A549 (cell line): ENCODE data around the gene ZNF467. TPM values are rescaled to one million over a fixed set of nuclear protein-coding genes. Genes with fewer than 3 reads are reported as not detected.

Experiments used
- ATAC-seq, 2 experiments: fragments of 200-7000 bp in 1 of 2; fragments of >200 bp in 1 of 2; cut with Nextera tagmentation in 1 of 2; cut with Tn5 transposase in 1 of 2; 3 replicates each; pipeline versions ENCODE4 v1.8.0 to v1.9.1; 2018 to 2020; ENCODE audit warnings: mild to moderate bottlenecking in 1 of 2, moderate library complexity in 1 of 2
- CTCF ChIA-PET: fragments of 300-600 bp; sonication (Branson Sonifier 250); formaldehyde crosslinking; extraction: SDS; loops from one replicate; lab custom pipeline; 2021; ENCODE audit warnings: antibody characterized with exemption, inconsistent platforms; lab: Yijun Ruan, JAX
- POLR2A ChIA-PET: fragments of 350-600 bp; formaldehyde crosslinking; extraction: SDS; loops from one replicate; lab custom pipeline; 2021; ENCODE audit warnings: antibody characterized with exemption, inconsistent platforms; lab: Yijun Ruan, JAX
- DNase-seq, 2 experiments: peaks; one replicate each; pipeline versions ENCODE4 v3.0.0 to v3.0.0-alpha.2; 2011 to 2016; ENCODE audit warnings: low read depth in 1 of 2, low spot score in 1 of 2
- FAIRE-seq: peaks from 2 replicates; lab custom pipeline; 2011; peaks lifted over from hg19 to GRCh38; lab: Jason Lieb, UNC
- H3K27ac ChIP-seq, 2 experiments: fragments of >200 bp; sonication (Bioruptor Twin); formaldehyde crosslinking; 3 replicates each; pipeline ENCODE4 v1.5.1; 2016 to 2017
- H3K4me1 ChIP-seq: fragments of >200 bp; sonication (Bioruptor Twin); formaldehyde crosslinking; 3 replicates; pipeline ENCODE4 v1.6.1; 2016
- H3K4me2 ChIP-seq: fragments of >200 bp; sonication (Bioruptor Twin); formaldehyde crosslinking; 3 replicates; pipeline ENCODE4 v1.6.1; 2016
- H3K4me3 ChIP-seq: fragments of >200 bp; sonication (Bioruptor Twin); formaldehyde crosslinking; 3 replicates; pipeline ENCODE4 v1.5.1; 2016
- H3K9me3 ChIP-seq: fragments of >200 bp; sonication (Bioruptor Twin); formaldehyde crosslinking; 3 replicates; pipeline ENCODE4 v1.6.1; 2016
- CEBPB ChIP-seq, 2 experiments: fragments of >200 bp in 1 of 2; sonication (Bioruptor Twin) in 1 of 2; formaldehyde crosslinking in 1 of 2; IDR thresholded peaks; 2 replicates each; pipeline ENCODE4 v1.6.1; 2012 to 2016
- CHD2 ChIP-seq: fragments of 150-350 bp; IDR thresholded peaks from 2 replicates; pipeline ENCODE4 v1.6.1; 2014; ENCODE audit warnings: low read length; ENCODE audit not compliant: partially characterized antibody
- CHD4 ChIP-seq: fragments of 200-600 bp; sonication (generic); IDR thresholded peaks from 2 replicates; pipeline ENCODE4 v1.6.1; 2016; ENCODE audit warnings: antibody characterized with exemption, mild to moderate bottlenecking, borderline replicate concordance
- EHMT2 ChIP-seq: fragments of 200-600 bp; sonication (generic); IDR thresholded peaks from 2 replicates; pipeline ENCODE4 v1.6.1; 2016; ENCODE audit warnings: antibody characterized with exemption, low read depth, mild to moderate bottlenecking, moderate library complexity
- GATA3 ChIP-seq: IDR thresholded peaks from 2 replicates; pipeline ENCODE4 v1.6.1; 2012; ENCODE audit warnings: borderline replicate concordance
- HOXB13 ChIP-seq: fragments of 250-450 bp; sonication (Bioruptor Pico); IDR thresholded peaks from 2 replicates; pipeline ENCODE4 v1.5.0; 2020; ENCODE audit warnings: low read depth, mild to moderate bottlenecking, moderate library complexity
- JUN ChIP-seq, 2 experiments: fragments of >200 bp; sonication (Bioruptor Twin); formaldehyde crosslinking; IDR thresholded peaks; 2 replicates in 1 of 2; 3 replicates in 1 of 2; pipeline ENCODE4 v1.6.1; 2016 to 2017
- JUNB ChIP-seq: fragments of >200 bp; sonication (Bioruptor Twin); formaldehyde crosslinking; IDR thresholded peaks from 2 replicates; pipeline ENCODE4 v1.6.1; 2016
- MAZ ChIP-seq: fragments of 150-350 bp; IDR thresholded peaks from 2 replicates; pipeline ENCODE4 v1.6.1; 2014; ENCODE audit warnings: antibody characterized with exemption, low read depth, low read length, borderline replicate concordance
- MYC ChIP-seq: IDR thresholded peaks from 2 replicates; pipeline ENCODE4 v1.6.1; 2012; ENCODE audit warnings: mild to moderate bottlenecking, inconsistent platforms, low read length, improper control_type of control experiment, borderline replicate concordance
- NFE2L2 ChIP-seq: fragments of 150-350 bp; conservative IDR thresholded peaks from 2 replicates; pipeline ENCODE4 v1.6.1; 2014; ENCODE audit warnings: low read length
- PBX3 ChIP-seq: IDR thresholded peaks from 2 replicates; pipeline ENCODE4 v1.6.1; 2012
- POLR2A ChIP-seq: IDR thresholded peaks from 2 replicates; pipeline ENCODE4 v1.6.1; 2012; ENCODE audit warnings: mild to moderate bottlenecking, low read length
- POLR2AphosphoS2 ChIP-seq: conservative IDR thresholded peaks from 2 replicates; pipeline ENCODE4 v1.6.1; 2012; ENCODE audit warnings: low read length, improper control_type of control experiment, inconsistent platforms
- RNF2 ChIP-seq: fragments of 200-600 bp; sonication (generic); IDR thresholded peaks from 2 replicates; pipeline ENCODE4 v1.6.1; 2016; ENCODE audit warnings: low read depth, mild to moderate bottlenecking, antibody characterized with exemption, moderate library complexity, borderline replicate concordance
- TP53 ChIP-seq: fragments of 250-450 bp; sonication (Bioruptor Pico); IDR thresholded peaks from 2 replicates; pipeline ENCODE4 v1.5.0; 2021; ENCODE audit warnings: mild to moderate bottlenecking, moderate library complexity
- WGBS: methylation state at CpG from one replicate; pipeline ENCODE4 v1.1.6; 2017; ENCODE audit errors: missing lambda C conversion rate; 5-methylcytosine and 5-hydroxymethylcytosine counted together
- polyA plus RNA-seq, 4 experiments: library from polyadenylated mRNA; depleted of rRNA in 3 of 4; stranded (reverse); fragments of >200 nt; fragmentation: RNase III in 1 of 4; extraction: RNeasy Plus Mini Kit Qiagen cat#74134 plus additional on column Dnase treatment in 1 of 4; gene quantifications; 2 replicates in 3 of 4; 3 replicates in 1 of 4; pipeline ENCODE4 v1.2.3, GENCODE V29; 2011 to 2017
- TF ChIP-seq, protein P1 (sequence below): fragments of >200 bp; sonication (Bioruptor Twin); formaldehyde crosslinking; IDR thresholded peaks from 3 replicates; pipeline ENCODE4 v1.6.1; 2016
- TF ChIP-seq, protein P2 (sequence below): fragments of >200 bp; sonication (Bioruptor Twin); formaldehyde crosslinking; IDR thresholded peaks from 2 replicates; pipeline ENCODE4 v1.6.1; 2016
- TF ChIP-seq, protein P3 (sequence below): fragments of 250-450 bp; sonication (Bioruptor Pico); IDR thresholded peaks from 2 replicates; pipeline ENCODE4 v1.5.0; 2020; ENCODE audit warnings: low read depth, mild to moderate bottlenecking, moderate library complexity
- TF ChIP-seq, protein P4 (sequence below): IDR thresholded peaks from 2 replicates; pipeline ENCODE4 v1.6.1; 2012; ENCODE audit warnings: low read depth, borderline replicate concordance

The ZNF467 gene
- polyA plus RNA-seq, 2 of the 4 experiments (the other 2 are of a cell fraction), result 3.1 to 3.3 TPM

- CTCF ChIA-PET, result interaction anchor here (1.1 kb wide), 1 partner anchor 30 kb away, joined by 4 read pairs; no protein-coding TSS in a partner anchor
- H3K4me1 ChIP-seq, result peaks cover 8% of the 10 kb centered on the region; the same call in 1 of the 3 replicates
- no peak overlapping the region for H3K27ac ChIP-seq
- no peak overlapping the region for H3K4me2 ChIP-seq
- 91% methylated on average over 11 of the region's 13 CpGs for WGBS
- ATAC-seq, result no peak
- DNase-seq, result no peak
- no peaks in the 10 kb centered on the region for H3K9me3 ChIP-seq
- no peak overlapping the region for H3K4me3 ChIP-seq
- POLR2A ChIA-PET, result no interaction called here
- FAIRE-seq, result no peak
- no peak for TF ChIP-seq GATA3
- no peak for TF ChIP-seq MYC
- TF ChIP-seq CHD2, result no peak
- TF ChIP-seq JUN (IDR thresholded peaks at IDR 0.05), result no peak
Observed at GRCh38 chr7:149776848-149777407, 3.5 kb upstream of the ZNF467 start.

- Histone ChIP-seq H3K4me1 (peaks cover 10% of the 10 kb centered on the region), H3K27ac (no peak overlapping the region), H3K9me3 (no peaks in the 10 kb centered on the region), H3K4me3 (no peak overlapping the region), H3K4me2 (no peak overlapping the region)
- ChIA-PET CTCF (interaction anchor here (1.1 to 1.2 kb wide), 2 partner anchors 12 to 31 kb away, joined by 3 to 4 read pairs; no protein-coding TSS in a partner anchor), POLR2A (no interaction called here)
- TF ChIP-seq JUNB, result no peak
- no peak for TF ChIP-seq CHD4
- TF ChIP-seq POLR2AphosphoS2, result no peak
- TF ChIP-seq, protein P1, sequence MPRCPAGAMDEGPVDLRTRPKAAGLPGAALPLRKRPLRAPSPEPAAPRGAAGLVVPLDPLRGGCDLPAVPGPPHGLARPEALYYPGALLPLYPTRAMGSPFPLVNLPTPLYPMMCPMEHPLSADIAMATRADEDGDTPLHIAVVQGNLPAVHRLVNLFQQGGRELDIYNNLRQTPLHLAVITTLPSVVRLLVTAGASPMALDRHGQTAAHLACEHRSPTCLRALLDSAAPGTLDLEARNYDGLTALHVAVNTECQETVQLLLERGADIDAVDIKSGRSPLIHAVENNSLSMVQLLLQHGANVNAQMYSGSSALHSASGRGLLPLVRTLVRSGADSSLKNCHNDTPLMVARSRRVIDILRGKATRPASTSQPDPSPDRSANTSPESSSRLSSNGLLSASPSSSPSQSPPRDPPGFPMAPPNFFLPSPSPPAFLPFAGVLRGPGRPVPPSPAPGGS, result no peak
- no peak for TF ChIP-seq TP53 (CRISPR knock-in tag)
- no peak for TF ChIP-seq CEBPB (IDR thresholded peaks at IDR 0.05)
- no peak for TF ChIP-seq PBX3
- TF ChIP-seq MAZ, result no peak
- no peak for TF ChIP-seq NFE2L2
- TF ChIP-seq EHMT2, result no peak
- TF ChIP-seq, protein P2, sequence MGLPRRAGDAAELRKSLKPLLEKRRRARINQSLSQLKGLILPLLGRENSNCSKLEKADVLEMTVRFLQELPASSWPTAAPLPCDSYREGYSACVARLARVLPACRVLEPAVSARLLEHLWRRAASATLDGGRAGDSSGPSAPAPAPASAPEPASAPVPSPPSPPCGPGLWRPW, result no peak
- TF ChIP-seq, protein P3, sequence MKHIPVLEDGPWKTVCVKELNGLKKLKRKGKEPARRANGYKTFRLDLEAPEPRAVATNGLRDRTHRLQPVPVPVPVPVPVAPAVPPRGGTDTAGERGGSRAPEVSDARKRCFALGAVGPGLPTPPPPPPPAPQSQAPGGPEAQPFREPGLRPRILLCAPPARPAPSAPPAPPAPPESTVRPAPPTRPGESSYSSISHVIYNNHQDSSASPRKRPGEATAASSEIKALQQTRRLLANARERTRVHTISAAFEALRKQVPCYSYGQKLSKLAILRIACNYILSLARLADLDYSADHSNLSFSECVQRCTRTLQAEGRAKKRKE (CRISPR knock-in tag), result no peak
- TF ChIP-seq HOXB13, result no peak
- no peak for TF ChIP-seq POLR2A
- TF ChIP-seq RNF2, result no peak
- 58% methylated on average over 6 of the region's 12 CpGs for WGBS
- ATAC-seq, result no peak
- no peak for FAIRE-seq
- no peak for DNase-seq
Observed at GRCh38 chr7:149776289-149776688, 2.9 kb upstream of the ZNF467 start.

- peaks cover 16% of the 10 kb centered on the region for H3K4me1 ChIP-seq
- 80% methylated on average over 4 of the region's 5 CpGs for WGBS
- no peak for ATAC-seq
- POLR2A ChIA-PET, result no interaction called here
- H3K4me3 ChIP-seq, result no peak overlapping the region
- CTCF ChIA-PET, result interaction anchor here (1.1 to 1.7 kb wide), 4 partner anchors 11 to 112 kb away, joined by 3 to 5 read pairs (median 4); no protein-coding TSS in a partner anchor
- no peak for DNase-seq
- TF ChIP-seq, protein P4, sequence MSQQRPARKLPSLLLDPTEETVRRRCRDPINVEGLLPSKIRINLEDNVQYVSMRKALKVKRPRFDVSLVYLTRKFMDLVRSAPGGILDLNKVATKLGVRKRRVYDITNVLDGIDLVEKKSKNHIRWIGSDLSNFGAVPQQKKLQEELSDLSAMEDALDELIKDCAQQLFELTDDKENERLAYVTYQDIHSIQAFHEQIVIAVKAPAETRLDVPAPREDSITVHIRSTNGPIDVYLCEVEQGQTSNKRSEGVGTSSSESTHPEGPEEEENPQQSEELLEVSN, result no peak
- no peak for TF ChIP-seq POLR2A
- TF ChIP-seq, protein P1, result no peak
- H3K27ac ChIP-seq, result no peak overlapping the region; a peak in 1 of 6 replicates
- H3K4me2 ChIP-seq, result no peak overlapping the region
- no peak for FAIRE-seq
- no peaks in the 10 kb centered on the region for H3K9me3 ChIP-seq
Observed at GRCh38 chr7:149775176-149775556, 1.8 kb upstream of the ZNF467 start.
